Liver (tissue), 9 donors: ENCODE data around the gene KHSRP. TPM values are rescaled to one million over a fixed set of nuclear protein-coding genes. Genes with fewer than 3 reads are reported as not detected.

Source experiments
- DNase-seq: peaks from one replicate; pipeline ENCODE4 v3.0.0-alpha.2; 2017; ENCODE audit warnings: low spot score
- H3K27ac ChIP-seq, 2 donors: one replicate each; pipeline ENCODE4 v1.7.0; 2013; ENCODE audit warnings: inconsistent platforms in 2 of 2, low read length in 2 of 2, control low read depth in 1 of 2, low read depth in 1 of 2, mild to moderate bottlenecking in 1 of 2
- H3K27me3 ChIP-seq, 4 donors: one replicate each; pipeline versions ENCODE4 v1.6.1 to v1.7.0; 2013; ENCODE audit warnings: low read length in 3 of 4, inconsistent platforms in 1 of 4, mild to moderate bottlenecking in 1 of 4, moderate library complexity in 1 of 4; ENCODE audit not compliant: control insufficient read depth in 4 of 4, insufficient read depth in 4 of 4
- H3K36me3 ChIP-seq, 4 donors: one replicate each; pipeline versions ENCODE4 v1.6.1 to v1.7.0; 2013; ENCODE audit warnings: low read length in 3 of 4, mild to moderate bottlenecking in 3 of 4, low read depth in 1 of 4, moderate library complexity in 1 of 4; ENCODE audit not compliant: control insufficient read depth in 4 of 4, insufficient read depth in 3 of 4
- H3K4me1 ChIP-seq, 4 donors: one replicate each; pipeline versions ENCODE4 v1.6.1 to v1.7.0; 2013; ENCODE audit warnings: low read length in 3 of 4, mild to moderate bottlenecking in 3 of 4, moderate library complexity in 1 of 4; ENCODE audit not compliant: control insufficient read depth in 4 of 4, insufficient read depth in 4 of 4
- H3K4me3 ChIP-seq, 3 donors: one replicate each; pipeline versions ENCODE4 v1.6.1 to v1.7.0; 2013; ENCODE audit warnings: low read length in 3 of 3, control low read depth in 1 of 3, low read depth in 1 of 3, mild to moderate bottlenecking in 1 of 3
- H3K9ac ChIP-seq, 2 donors: one replicate each; pipeline ENCODE4 v1.7.0; 2013; ENCODE audit warnings: low read length in 2 of 2, mild to moderate bottlenecking in 2 of 2, moderate library complexity in 2 of 2, control low read depth in 1 of 2, low read depth in 1 of 2
- H3K9me3 ChIP-seq, 4 donors: one replicate each; pipeline versions ENCODE4 v1.6.1 to v1.7.0; 2013; ENCODE audit warnings: low read length in 3 of 4; ENCODE audit not compliant: control insufficient read depth in 4 of 4
- ATF3 ChIP-seq: IDR thresholded peaks from 2 replicates; pipeline ENCODE4 v1.6.1; 2016; ENCODE audit warnings: antibody characterized with exemption
- FOXA2 ChIP-seq: IDR thresholded peaks from 2 replicates; pipeline ENCODE4 v1.6.1; 2016; ENCODE audit warnings: antibody characterized with exemption
- GABPA ChIP-seq, 2 donors: IDR thresholded peaks in 1 of 2; conservative IDR thresholded peaks in 1 of 2; 2 replicates each; pipeline ENCODE4 v1.6.1; 2016; ENCODE audit warnings: antibody characterized with exemption in 2 of 2, mild to moderate bottlenecking in 1 of 2, moderate library complexity in 1 of 2
- HNF4A ChIP-seq, 2 donors: conservative IDR thresholded peaks; 2 replicates each; pipeline ENCODE4 v1.6.1; 2016; ENCODE audit warnings: antibody characterized with exemption in 2 of 2, mild to moderate bottlenecking in 2 of 2
- JUND ChIP-seq, 2 donors: IDR thresholded peaks; 2 replicates each; pipeline ENCODE4 v1.6.1; 2016; ENCODE audit warnings: antibody characterized with exemption in 2 of 2
- RAD21 ChIP-seq, 2 donors: IDR thresholded peaks; 2 replicates each; pipeline ENCODE4 v1.6.1; 2016; ENCODE audit warnings: antibody characterized with exemption in 2 of 2, mild to moderate bottlenecking in 2 of 2
- TAF1 ChIP-seq: conservative IDR thresholded peaks from 2 replicates; pipeline ENCODE4 v1.6.1; 2016; ENCODE audit warnings: antibody characterized with exemption, mild to moderate bottlenecking
- YY1 ChIP-seq: IDR thresholded peaks from 2 replicates; pipeline ENCODE4 v1.6.1; 2016; ENCODE audit warnings: antibody characterized with exemption, mild to moderate bottlenecking
- WGBS: extraction: QIAGEN DNeasy Blood & Tissue Kit; methylation state at CpG from one replicate; pipeline ENCODE4 v1.1.7; 2013; 5-methylcytosine and 5-hydroxymethylcytosine counted together
- polyA plus RNA-seq, 2 donors: library from polyadenylated mRNA; stranded (reverse) in 1 of 2; unstranded in 1 of 2; fragments of 200-250 nt in 1 of 2; fragments of >200 nt in 1 of 2; fragmentation: Nextera tagmentation in 1 of 2; extraction: Ambion mirVana in 1 of 2; gene quantifications; one replicate each; pipeline versions ENCODE4 v1.2.1 to v1.2.3, GENCODE V29; 2013 to 2015
- total RNA-seq, 2 donors: library from RNA; depleted of rRNA; stranded (reverse); fragments of >200 nt; gene quantifications; one replicate each; pipeline ENCODE4 v1.2.3, GENCODE V29; 2014
- TF ChIP-seq, protein P1 (sequence below): IDR thresholded peaks from 2 replicates; pipeline ENCODE4 v1.6.1; 2016; ENCODE audit warnings: antibody characterized with exemption
- donor health status: healthy.
- donor health status: healthy.
- donor health status: healthy.
- donor health status: healthy.
- donor health status: healthy.

The KHSRP gene
- total and polyA plus RNA-seq, 4 donors = 8.0 to 132 (median 66.1) TPM

- Histone ChIP-seq H3K9ac (peak overlapping the region in 1 of 2 donors; percentile 70), H3K36me3 (peaks cover 7 to 29% (median 22%) of the 10 kb centered on the region in 4 donors), H3K4me3 (peak overlapping the region; percentile 83 to 94 (median 88)), H3K4me1 (peaks cover 1 to 32% (median 20%) of the 10 kb centered on the region in 4 donors), H3K27me3 (no peaks in the 10 kb centered on the region), H3K9me3 (no peaks in the 10 kb centered on the region), H3K27ac (peak overlapping the region in 1 of 2 donors; percentile 52)
- no peak for TF ChIP-seq FOXA2
- peak in 1 of 2 donors; percentile 16 for TF ChIP-seq HNF4A (conservative IDR thresholded peaks at IDR 0.05)
- 2% methylated on average over 20 of the region's 20 CpGs for WGBS
- DNase-seq = peak; percentile 57
Observed at GRCh38 chr19:6423499-6424194, 964 bp downstream of the KHSRP start.

- H3K4me3 ChIP-seq = no peak overlapping the region
- WGBS = 89% methylated on average over 20 of the region's 20 CpGs
- no peaks in the 10 kb centered on the region for H3K27me3 ChIP-seq
- H3K9ac ChIP-seq = no peak overlapping the region
- H3K4me1 ChIP-seq = peaks cover 1 to 32% (median 20%) of the 10 kb centered on the region in 4 donors
- peaks cover 15 to 48% (median 44%) of the 10 kb centered on the region in 4 donors for H3K36me3 ChIP-seq
- H3K9me3 ChIP-seq = no peaks in the 10 kb centered on the region
- no peak for DNase-seq
- TF ChIP-seq GABPA (IDR thresholded peaks at IDR 0.05 in 1 of 2, conservative IDR thresholded peaks at IDR 0.05 in 1 of 2) (no peak), JUND (IDR thresholded peaks at IDR 0.05) (no peak), TAF1 (no peak), ATF3 (no peak)
- TF ChIP-seq, protein P1, sequence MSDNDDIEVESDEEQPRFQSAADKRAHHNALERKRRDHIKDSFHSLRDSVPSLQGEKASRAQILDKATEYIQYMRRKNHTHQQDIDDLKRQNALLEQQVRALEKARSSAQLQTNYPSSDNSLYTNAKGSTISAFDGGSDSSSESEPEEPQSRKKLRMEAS = no peak
- no peak overlapping the region for H3K27ac ChIP-seq
Observed at GRCh38 chr19:6421075-6422014, 3.3 kb downstream of the KHSRP start.

DNA sequence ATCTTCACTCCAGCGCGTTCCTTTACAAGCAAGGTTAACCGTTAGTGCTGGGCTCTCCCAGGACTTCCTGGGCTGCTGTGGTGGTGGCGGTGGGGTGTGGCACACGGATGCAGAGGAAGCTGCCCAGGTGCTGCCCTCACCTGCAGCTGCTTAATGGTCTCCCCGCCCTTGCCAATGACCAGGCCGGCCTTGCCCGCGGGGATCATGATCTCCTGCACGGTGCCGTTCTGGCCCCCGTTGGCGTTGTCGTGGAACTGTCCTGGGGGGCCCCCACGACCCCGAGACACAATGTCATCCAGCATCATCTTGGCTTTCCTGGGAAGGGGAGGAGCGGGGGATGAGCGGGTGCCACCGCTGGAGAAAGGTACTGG is 6.1 kb downstream of the KHSRP start:
- H3K27ac ChIP-seq = no peak overlapping the region
- H3K27me3 ChIP-seq = no peaks in the 10 kb centered on the region
- no peak overlapping the region for H3K4me3 ChIP-seq
- peaks cover 1 to 23% (median 14%) of the 10 kb centered on the region in 4 donors for H3K4me1 ChIP-seq
- WGBS = 91% methylated on average over 19 of the region's 19 CpGs
- no peak for DNase-seq
- H3K36me3 ChIP-seq = peaks cover 24 to 70% (median 53%) of the 10 kb centered on the region in 4 donors
- H3K9ac ChIP-seq = no peak overlapping the region
- TF ChIP-seq RAD21 (IDR thresholded peaks at IDR 0.05) (no peak), YY1 (no peak), FOXA2 (no peak)
- H3K9me3 ChIP-seq = no peaks in the 10 kb centered on the region
